ENCODE data around the gene PALLD.
A peak's percentile ranks its signal among the peaks of the same experiment; 100 is the strongest.

The PALLD gene

GRCh38 chr4:168740691-168741090, 243.8 kb downstream of the PALLD start:
- DNase-seq = no peak

- no peak for DNase-seq
Measured at GRCh38 chr4:168741281-168742173, 244.7 kb downstream of the PALLD start.

- DNase-seq = no peak
Measured at GRCh38 chr4:168743131-168743530, 246.3 kb downstream of the PALLD start.

GRCh38 chr4:168743601-168744000, 246.7 kb downstream of the PALLD start:
- DNase-seq = no peak

GRCh38 chr4:168744021-168744420, 247.2 kb downstream of the PALLD start:
- DNase-seq = no peak

GRCh38 chr4:168748807-168749206, 252.0 kb downstream of the PALLD start:
- no peak for DNase-seq

GRCh38 chr4:168751263-168752225, 254.7 kb downstream of the PALLD start:
- no peak for DNase-seq

- no peak for DNase-seq
Measured at GRCh38 chr4:168755598-168756477, 259.0 kb downstream of the PALLD start.

- DNase-seq = no peak
Measured at GRCh38 chr4:168757500-168757899, 260.6 kb downstream of the PALLD start.

- peak; percentile 67 for DNase-seq
Measured at GRCh38 chr4:168758351-168758876, 261.6 kb downstream of the PALLD start.

GRCh38 chr4:168759321-168759720, 262.5 kb downstream of the PALLD start:
- DNase-seq = no peak

- DNase-seq = no peak
Measured at GRCh38 chr4:168759959-168760527, 263.2 kb downstream of the PALLD start.

- no peak for DNase-seq
Measured at GRCh38 chr4:168761066-168761465, 264.2 kb downstream of the PALLD start.

GRCh38 chr4:168765322-168765721, 268.5 kb downstream of the PALLD start:
- no peak for DNase-seq

- no peak for DNase-seq
Measured at GRCh38 chr4:168765726-168766125, 268.9 kb downstream of the PALLD start.

- DNase-seq = no peak
Measured at GRCh38 chr4:168766604-168767316, 269.9 kb downstream of the PALLD start.

- no peak for DNase-seq
Measured at GRCh38 chr4:168769416-168769815, 272.6 kb downstream of the PALLD start.

- no peak for DNase-seq
Measured at GRCh38 chr4:168769837-168770236, 273.0 kb downstream of the PALLD start.

- no peak for DNase-seq
Measured at GRCh38 chr4:168771251-168771650, 274.4 kb downstream of the PALLD start.

- DNase-seq = no peak
Measured at GRCh38 chr4:168773388-168774195, 276.7 kb downstream of the PALLD start.

Measured in right hindlimb (tissue), 1 donor.